ENCODE data around the gene NXPE1. TPM values are rescaled to one million over a fixed set of nuclear protein-coding genes. Genes with fewer than 3 reads are reported as not detected.

Gene NXPE1
- not detected in 5 replicates for total RNA-seq (2022; extraction: Qiagen RNA extraction)

DNA sequence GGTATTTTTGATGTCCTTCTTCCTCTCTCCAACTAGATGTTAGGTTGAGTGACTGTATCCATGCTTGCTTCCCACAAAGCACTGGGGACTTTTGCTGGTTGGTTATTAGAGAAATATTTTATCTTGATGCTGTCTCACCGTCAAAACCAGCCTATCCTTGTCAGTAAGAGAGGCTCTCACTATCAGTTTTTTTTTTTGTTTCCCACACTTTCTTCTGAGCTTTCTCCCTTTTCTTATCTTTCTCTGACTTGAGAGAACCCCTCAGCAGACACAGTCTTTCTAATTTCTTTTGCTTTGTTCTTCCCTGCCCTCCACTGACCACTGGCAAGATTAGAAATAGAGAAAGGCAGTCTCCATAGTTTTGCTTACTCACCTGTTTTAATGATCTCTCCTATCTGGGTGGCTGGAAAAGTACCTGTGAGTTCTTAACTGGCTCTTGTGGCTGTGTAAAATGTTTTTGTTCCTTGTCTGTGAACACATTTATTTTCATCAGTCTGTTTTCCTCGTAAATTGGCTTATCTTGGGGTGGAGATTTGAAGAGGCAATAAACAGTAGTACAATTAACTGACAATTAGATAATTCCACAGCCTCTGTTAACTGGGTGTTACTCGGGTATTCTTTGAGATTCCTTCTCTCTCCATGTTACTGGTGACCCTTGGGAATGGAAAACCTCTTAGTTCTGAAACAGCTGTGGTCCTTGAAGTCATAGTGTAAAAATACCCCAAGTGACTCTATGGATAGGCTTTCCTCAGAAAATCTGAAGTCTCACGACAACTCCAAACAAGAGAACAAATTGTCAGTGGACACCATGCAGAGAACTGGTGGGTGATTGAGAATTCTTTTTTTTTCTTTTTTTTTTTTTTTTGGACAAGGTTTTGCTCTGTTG is at the start of gene NXPE1:
Gene NXPE1 (minus strand): TSS at position 457 of the 886 bp plus-strand sequence. CDS start 8,680 bp downstream, outside the sequence.

DNA sequence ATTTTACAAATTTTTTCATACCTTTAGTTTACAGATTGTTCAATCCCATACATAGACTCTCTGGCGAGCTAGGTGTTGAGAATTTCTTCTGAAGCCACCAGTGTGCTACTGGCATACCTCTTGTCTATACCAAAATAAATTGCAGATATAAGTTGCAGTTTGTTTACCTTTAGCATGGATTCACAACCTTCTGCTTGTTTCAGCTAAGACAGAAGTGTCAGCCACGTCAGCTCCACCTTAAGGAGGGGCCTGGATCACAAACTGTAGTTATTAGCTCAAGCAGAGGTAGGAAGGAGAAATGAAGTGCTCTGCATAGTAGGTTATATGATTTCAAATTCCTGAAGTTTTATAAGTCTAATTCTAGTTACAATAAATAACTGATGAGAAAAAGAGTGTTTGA is 35.9 kb upstream of the NXPE1 start, which contains the start of gene NXPE4:
Gene NXPE4 (minus strand): TSS at position 216 of the 400 bp plus-strand sequence. CDS start 1,027 bp downstream, outside the sequence.

Other genes starting within 250 kb of the NXPE1 start
- 2.5 to 4.3 TPM (median 3.5 TPM) in 5 replicates for gene C11orf71, start 159.4 kb downstream of the NXPE1 start, total RNA-seq (2022; extraction: Qiagen RNA extraction)
- gene RBM7, start 159.2 kb downstream of the NXPE1 start, total RNA-seq (2022; extraction: Qiagen RNA extraction) = 26.0 to 33.9 TPM (median 31.2 TPM) in 5 replicates
- 101 to 113 TPM (median 107 TPM) in 5 replicates for gene REXO2, start 120.4 kb downstream of the NXPE1 start, total RNA-seq (2022; extraction: Qiagen RNA extraction)
- not detected in 5 replicates for gene NXPE4, start 35.9 kb upstream of the NXPE1 start, total RNA-seq (2022; extraction: Qiagen RNA extraction)
- gene NXPE2, start 118.6 kb upstream of the NXPE1 start, total RNA-seq (2022; extraction: Qiagen RNA extraction) = 0.06 TPM in 1 of 5 replicates, not detected in the others